Measurements from ENCODE around the gene F7.

F7 gene

DNA sequence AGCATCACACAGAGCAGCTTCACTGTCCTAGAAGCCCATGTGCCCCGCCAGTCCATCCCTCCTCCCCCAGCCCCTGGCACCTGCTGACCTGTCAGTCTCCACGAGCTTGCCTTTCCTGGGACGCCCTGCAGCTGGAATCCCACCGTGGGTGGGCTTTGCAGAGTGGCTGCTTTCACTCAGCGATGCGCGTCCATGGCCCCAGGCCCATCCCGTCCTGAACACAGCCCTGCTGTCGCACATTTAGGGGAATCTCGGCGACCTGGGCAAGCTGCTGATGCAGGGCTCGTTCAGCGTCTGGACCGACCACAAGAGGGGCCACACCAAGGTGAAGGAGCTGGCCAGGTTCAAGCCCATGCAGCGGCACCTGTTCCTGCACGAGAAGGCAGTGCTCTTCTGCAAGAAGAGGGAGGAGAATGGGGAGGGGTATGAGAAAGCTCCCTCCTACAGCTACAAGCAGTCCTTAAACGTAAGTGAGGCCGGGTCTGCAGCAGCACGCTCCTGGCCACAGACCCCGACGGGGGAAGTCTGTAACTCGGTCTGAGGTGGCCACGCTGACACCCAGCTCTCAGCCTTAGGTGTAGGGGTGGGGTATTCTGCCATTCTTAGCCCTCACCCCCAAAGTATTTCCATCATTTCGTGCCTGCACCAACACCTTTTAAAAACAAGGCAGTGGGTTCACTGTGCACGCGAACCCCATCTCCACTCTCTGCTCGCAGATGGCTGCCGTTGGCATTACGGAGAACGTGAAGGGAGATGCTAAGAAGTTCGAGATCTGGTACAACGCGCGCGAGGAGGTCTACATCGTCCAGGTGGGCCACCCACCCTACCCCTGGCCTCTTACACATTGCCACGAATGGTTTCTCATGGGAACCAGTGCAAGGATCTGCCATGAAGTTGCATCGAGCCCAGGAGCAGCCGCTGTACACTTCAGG lies 18.3 kb upstream of the F7 start:
- no peak for DNase-seq (ENCODE audit: low read depth in 2 of 2)

DNA sequence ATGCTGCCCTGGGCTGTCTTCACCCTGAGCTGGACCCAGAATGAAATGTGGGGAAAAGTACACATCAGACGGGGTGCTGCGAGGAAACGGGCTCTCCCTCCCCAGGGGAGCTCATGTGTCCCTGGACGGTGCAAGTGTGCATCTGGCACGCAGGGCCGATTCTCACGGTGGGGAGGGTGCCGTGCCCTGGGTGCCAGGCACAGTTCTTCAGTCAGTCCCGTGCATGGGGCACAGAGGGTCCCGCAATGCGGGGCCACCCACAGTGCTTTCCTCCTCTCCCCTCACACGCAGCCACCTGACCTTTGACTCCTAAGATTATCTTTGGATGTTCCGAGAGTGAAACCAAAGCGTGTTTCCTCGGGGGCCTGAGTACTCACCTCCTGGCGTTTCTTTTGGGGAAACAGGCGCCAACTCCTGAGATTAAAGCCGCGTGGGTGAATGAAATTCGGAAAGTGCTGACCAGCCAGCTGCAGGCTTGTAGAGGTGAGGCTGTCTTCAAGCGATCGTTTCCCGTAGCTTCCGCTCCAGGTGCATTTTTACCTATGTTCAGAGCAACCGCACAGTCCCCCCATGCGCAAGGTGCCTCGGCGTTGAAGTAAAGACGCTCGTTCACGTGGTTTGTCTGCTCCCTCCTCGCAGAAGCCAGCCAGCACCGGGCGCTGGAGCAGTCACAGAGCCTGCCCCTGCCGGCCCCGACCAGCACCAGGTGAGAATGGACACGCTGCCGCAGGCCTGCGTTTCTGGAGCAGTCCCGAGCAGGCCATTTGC lies 17.5 kb upstream of the F7 start:
- no peak for DNase-seq (ENCODE audit: low read depth in 2 of 2)

DNA sequence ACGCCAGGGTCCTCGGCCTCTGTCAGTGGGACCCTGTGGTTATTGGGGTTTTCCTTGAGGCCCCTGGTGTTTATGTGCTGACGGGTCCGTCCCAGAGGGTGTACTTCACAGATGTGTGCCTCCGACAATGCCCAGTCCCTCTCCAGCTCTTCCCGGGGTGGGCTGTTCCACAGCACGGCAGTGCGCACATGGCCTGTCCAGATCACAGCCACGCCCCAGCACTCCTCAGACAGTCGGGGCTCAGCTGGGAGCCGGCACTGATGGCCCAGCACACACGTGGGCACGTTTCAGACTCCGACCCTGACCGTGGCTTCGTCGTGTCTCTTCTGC lies 16.9 kb upstream of the F7 start:
- DNase-seq (ENCODE audit: low read depth in 2 of 2) = no peak

DNA sequence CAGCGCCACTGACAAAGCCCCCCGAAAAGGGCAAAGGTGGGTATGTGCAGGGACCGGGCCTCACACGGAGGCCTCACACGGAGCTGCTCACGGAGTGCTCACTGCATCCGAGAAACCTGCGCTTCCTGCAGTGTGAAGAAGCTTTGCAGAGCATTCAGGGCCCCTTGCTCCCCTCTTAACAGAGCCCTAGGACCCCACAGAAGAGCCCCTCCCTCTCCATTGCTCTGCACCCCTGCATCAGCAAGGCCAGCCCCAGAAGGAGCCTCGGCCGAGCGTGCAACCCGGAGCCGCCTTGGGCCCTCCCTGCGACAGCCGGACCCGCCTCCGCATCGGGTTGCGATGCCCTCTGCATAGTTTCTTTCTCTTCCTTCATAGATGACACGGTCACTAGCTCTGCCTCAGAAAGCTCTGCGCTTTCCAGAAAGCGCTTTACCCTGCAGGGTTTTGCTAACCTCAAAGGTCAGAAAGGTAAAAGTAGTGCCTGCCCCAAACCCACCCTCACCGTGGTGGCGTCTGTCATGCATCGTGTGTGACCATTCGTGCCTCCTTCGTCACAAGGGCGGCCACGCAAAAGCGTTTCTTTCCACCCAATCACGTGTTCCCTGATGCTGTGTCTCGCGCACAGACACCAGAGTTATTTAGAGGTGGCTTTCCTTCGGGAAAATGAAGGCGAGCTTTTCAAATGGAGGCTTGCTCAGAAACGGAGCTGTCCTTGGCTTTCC lies 15.7 kb upstream of the F7 start:
- no peak for DNase-seq (ENCODE audit: low read depth in 2 of 2)

DNA sequence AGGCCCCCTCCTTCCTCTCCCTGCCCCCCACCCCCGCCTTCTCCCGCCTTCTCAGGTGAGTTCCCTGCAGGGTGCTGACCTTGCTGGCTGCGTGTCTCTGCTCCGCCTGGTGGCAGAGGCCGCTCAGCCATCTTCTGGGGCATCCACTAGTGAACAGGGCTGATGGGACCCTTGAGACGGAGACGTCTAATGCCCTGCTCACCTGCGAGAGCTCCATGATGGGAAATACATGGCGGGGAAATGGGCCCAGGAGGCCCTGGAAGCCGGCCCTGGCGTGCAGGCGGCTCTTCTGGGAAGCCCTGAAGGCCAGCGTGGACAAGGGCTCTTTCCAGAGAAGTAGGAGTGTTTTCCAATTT lies 15.2 kb upstream of the F7 start:
- no peak for DNase-seq (ENCODE audit: low read depth in 2 of 2)

DNA sequence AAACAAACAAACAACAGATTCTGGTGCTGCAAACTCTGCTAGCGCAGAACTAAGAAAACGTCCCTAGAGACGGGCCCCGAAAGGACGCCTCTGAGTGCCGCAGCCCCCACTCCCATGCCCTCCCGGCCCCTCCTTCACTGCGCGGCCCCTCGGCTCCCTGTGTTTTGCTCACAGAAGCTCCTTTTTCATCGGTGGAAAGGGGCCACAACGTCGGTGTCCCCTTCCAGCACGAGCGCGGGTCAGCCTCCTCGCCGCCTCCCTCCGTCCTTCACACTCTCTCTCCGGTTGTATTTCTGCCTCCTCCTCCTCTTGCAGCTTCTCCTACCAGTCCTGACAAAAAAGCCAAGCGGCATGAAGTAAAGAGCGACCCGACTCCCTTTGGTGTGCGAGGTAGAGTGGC lies 14.8 kb upstream of the F7 start:
- no peak for DNase-seq (ENCODE audit: low read depth in 2 of 2)

DNA sequence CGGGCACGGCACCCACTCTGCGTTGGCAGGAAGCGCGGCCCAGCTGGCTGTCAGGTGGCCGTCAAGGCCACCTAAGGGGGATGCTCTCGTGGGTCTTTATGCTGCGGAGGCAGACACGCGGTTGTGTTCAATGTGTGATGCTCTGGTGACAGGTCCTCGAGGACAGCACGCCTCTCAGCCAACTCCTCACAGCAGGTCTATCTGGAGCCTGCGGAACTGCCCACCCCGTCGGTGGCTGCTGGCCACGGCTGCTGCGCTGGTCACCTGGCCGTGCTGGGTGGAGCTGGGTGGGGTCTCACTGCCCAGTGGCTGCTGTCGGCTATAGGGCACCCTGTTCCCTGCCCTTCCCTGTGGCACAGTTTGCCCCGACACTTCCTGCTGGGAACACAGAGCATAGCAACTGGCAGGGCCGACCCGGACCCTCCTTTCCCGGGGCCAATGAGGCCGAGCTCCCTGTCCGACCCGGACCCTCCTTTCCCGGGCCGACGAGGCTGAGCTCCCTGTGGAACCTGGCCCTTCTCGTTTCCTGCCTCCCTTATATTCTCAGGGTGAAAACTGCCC lies 14.3 kb upstream of the F7 start:
- no peak for DNase-seq (ENCODE audit: low read depth in 2 of 2)

DNA sequence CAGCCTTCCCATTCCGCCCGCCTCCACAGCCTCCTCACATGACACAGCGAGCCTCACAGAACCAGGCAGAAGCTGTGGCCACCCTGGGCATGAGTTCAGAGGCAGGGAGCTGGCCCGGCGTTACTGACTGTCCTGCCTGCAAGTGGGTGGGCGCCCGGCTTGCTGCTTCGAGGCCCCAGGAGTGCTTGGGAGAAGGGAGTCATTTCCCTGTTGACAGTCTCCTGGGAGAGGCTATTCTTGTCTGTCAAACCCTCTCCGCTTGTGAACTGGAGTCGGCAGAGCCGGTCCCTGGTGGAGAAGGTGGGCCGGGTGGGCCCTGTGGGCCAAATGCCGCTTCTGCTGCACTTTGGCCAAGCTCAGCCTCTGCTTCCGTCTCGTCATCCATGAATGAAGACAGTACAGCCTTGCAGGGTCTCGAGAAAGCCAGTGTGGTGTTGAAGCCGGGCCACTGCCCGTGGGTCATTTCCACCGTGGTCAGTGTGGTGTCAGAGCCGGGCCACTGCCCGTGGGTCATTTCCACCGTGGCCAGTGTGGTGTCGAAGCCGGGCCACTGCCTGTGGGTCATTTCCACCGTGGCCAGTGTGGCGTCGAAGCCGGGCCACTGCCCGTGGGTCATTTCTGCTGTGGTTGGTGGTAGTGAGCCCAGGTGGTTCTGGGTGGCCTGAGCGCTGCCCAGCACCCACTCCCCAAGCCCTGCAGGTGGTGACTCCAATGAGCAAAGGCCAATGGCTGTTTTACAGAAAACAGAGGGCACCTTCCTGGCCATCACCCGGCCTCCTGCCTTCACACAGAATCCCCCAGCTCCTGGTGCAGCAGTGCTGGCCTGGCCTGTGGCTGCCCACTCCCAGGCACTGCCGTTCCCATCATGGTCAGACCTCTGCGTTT lies 13.5 kb upstream of the F7 start:
- DNase-seq (ENCODE audit: low read depth in 2 of 2) = no peak

DNA sequence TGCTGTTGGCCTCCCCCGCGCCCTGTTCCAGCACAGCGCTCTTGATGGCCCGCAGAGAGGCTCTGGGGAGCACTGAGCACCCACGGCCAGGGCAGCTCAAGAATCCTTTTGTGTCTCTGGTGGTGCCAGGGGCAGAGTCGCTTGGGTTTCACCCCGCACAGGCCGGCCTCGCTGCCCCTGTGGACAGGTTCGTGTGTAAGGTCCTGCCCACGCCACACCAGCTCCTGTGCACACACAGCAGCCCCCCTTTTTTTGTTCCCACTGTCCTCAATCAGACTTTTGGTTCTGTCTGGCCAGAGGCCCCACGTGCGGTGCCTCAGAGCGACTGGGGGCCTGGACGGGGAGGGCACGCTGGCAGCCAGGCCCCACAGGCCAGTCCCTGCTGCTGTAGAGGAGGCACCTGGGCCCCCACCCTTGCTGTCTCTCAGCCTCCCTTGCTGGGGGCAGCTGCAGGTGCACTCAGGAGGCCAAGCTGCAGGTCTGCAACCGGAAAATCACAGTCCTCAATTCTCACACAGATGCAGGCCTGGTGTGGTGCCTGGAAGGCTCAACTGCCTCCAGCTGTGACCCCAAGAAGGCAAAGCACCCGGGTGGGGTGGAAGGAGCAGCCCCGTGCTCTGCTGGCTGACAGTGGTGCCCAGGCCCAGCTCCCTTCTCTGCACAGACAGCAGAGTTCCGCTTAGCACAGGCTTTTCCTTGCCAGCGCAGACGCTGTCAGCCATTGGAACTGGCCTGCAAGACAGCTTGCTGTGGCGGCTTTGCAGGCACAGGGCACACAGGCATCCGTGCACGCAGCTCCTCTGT lies 12.6 kb upstream of the F7 start:
- no peak for DNase-seq (ENCODE audit: low read depth in 2 of 2)

DNA sequence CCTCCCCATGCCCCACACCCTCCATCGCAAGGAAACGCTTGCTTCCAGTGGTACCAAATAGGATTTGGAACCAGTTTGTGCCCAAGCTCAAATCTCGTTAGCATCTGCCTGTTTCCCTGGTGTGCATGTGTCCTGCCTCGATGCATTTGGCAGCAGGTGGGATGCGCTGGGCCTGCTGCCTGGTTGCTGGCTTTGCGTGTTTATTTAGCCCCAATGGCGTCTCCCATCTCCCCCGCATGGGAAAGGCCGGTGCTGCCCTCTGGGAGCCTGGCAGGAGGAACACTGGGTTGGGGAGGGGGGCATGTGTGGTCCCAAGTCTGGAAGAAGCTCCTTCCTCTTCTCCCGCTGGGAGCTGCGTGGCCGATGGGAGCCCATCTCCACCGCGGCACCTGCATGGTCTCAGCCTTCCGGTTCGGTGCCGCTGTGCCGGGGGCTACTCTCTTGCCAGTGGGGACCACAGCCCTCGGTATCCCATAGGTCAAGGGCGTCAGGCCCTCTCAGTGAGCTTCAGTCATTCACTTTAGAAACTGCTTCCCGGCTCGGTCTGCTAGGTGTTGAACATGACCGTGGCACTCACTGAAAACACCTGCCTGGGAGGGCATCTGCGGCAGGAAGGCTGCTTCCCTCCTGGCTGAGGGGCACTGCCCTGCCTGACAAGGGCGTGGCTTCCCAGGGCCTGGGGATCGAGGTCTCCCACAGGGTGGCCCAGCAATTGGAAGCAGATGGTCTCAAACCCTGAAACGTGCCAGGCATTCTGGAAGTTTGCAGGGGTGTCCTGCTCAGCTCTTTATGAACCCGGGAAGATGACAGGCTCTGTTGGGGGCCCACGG lies 11.8 kb upstream of the F7 start:
- no peak for DNase-seq (ENCODE audit: low read depth in 2 of 2)

DNA sequence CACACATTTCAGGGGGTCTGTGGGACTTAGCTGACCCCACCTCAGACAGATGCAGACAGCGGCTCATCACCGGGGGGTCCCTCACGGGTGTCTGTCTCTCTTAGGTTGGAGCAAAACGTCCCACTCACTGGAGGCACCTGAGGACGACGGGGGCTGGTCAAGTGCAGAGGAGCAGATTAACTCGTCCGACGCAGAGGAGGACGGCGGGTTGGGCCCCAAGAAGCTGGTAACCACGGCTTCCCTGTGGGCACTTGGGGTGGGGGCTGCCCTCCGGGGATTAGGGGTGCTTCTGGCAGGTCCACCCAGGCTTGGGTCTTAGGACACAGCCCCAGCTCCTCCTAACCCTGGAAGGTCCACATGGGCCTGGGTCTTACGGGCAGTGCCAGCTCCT lies 11.2 kb upstream of the F7 start:
- DNase-seq (ENCODE audit: low read depth in 2 of 2) = no peak

DNA sequence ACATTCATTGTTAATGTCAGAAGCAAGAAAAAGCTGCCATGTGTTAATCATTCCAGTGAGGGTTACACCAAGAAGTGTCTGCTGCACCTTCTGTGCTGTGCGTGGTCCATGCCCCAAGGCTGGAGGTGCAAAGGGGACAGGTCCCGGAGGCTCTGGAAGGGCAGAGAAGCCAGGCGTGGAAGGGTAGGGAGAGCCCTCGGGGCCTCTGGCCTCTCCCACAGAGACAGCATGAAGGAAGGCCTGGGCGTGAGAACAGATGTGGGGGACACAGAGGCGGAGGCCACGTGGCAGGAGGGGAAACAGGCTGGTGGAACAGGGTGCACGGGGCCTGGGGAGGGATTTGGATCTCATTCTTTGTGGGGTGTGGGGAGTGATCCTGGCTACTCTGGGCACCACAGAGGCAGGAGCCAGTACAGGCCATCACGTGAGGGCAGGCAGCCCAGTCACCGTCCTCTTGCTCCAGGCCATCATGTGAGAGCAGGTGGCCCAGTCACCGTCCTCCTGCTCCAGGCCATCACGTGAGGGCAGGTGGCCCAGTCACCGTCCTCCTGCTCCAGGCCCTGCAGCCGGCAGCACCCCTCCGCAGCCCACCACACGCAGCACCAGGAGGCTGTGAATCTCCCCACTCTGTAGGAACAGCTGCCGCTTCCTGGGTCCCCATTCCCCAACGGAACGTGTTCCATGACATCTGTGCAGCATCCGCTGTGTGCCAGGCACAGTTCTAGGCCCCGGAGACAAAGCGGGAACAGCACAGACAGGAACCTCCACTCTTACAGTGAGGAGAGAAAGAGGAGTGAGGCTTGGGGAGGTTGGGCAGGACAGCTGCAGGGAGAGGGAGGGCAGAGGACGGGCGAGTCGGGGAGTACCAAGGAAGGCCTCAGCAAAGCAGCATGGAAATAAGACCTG lies 10.2 kb upstream of the F7 start:
- DNase-seq (ENCODE audit: low read depth in 2 of 2) = no peak

DNA sequence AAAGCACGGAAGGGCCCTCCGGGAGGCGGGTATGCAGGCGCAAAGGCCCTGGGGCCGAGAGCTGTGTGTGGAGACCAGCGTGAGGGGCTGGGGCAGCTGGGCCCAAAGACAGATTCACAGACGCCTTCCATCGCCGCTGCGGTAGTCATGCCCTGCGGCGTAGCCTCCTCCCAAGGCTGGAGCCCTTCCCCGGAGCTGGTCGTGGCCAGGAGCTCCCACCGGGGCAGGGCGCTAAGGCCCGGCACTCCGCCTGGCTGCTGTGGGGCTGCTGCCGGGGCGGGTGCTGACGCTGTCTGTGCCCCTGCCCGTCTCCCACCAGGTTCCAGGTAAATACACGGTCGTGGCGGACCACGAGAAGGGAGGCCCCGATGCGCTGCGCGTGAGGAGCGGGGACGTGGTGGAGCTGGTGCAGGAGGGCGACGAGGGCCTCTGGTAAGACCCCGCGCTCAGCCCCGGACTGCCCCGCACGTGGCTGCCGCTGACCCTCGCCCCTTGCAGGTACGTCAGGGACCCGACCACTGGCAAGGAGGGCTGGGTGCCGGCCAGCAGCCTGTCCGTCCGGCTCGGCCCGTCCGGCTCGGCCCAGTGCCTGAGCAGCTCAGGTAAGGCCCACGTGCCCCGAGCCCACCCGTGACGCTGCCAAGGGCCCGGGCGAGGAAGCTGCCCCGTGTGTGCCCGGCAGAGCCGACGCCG lies 9.4 kb upstream of the F7 start:
- DNase-seq (ENCODE audit: low read depth in 2 of 2) = no peak

DNA sequence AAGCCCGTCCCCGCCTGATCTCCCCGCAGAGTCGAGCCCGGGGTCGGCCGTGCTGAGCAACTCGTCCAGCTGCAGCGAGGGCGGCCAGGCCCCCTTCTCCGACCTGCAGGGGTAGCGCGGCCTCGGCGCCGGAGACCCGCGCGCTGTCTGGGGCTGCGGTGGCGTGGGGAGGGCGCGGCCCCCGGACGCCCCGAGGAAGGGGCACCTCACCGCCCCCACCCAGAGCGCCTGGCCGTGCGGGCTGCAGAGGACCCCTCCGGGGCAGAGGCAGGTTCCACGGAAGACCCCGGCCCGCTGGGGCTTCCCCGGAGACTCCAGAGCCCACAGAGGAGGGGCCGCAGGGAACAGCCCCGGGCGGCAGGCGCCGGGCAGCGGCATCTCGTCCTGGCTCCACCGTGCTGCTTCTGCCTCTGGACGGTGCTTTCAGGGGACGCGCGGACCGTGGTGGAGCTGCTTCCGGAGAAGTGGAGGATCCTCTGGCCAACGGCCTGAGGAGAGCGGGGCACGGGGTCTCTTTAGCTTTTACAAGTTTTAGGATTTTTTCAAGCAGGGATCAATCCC lies 8.8 kb upstream of the F7 start:
- DNase-seq (ENCODE audit: low read depth in 2 of 2) = no peak

DNA sequence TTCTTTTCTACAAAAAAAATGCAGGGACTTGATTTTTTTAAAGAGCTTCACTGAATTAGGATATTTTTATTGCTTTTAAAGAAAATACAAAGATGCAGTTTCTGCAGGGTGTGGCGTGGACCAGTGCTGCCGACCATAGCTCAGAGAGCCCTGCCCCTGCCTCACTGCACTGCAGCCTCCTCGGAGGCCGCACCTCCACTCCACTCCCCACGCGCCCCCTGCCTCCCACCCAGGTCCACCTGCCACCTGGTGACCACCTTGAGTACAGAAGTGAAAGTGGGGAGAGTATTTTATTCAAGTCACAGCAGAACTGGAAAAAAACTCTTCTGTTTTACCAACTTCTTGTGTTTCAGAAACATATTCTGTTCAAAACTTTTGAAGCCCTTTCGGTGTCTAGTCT lies 7.9 kb upstream of the F7 start:
- no peak for DNase-seq (ENCODE audit: low read depth in 2 of 2)

DNA sequence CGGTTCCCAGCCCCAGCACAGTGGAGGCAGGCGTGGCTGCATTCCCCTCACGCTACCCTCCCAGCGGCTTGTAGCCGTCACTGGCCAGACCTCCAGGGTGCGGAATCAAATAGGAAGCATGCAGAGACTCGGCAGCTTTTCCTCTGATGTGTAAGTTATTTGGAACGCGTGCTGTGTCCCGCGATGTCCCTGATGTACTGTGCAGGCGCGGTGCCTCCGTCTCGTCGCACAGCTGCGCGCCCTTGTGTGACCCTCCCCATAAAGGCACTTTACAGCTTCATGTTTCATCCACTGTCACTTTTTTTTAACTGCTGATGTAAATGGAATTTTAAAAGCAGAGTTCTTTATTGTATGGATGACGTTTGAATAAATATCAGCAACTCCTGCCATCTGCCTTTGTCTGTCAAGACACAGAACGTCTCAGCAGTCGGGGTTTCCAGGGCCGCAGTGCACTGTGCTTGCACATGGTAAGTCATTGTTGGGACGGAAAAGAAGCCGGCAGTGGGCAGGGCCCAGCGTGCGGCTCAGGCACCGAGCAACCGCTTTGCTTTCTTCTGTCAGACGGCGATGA lies 7.3 kb upstream of the F7 start:
- DNase-seq (ENCODE audit: low read depth in 2 of 2) = no peak

DNA sequence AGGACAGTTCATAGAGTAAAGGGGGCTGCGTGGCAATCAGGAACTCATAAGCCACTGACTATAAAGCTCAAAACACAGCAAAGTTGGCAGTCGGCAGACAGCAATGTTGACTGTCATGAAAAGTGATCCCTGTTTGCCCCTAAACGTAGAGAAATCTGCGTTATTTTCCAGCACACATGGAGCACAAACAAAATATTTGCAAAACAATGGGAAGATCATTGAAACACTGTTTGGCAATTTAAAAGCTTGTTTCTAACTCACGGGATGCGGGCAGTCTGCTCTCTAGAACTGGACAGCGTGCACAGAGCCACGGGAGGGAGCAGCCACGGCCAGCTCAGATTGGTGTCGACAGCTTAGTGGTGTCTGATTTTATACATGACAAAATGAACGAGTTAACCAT lies 6.4 kb upstream of the F7 start:
- DNase-seq (ENCODE audit: low read depth in 2 of 2) = no peak

Data from activated CD8-positive, alpha-beta memory T cell treated with anti-CD3 and anti-CD28 coated beads for 4 hours (primary cell).